Measurements from ENCODE around the gene THBS4.

The THBS4 gene

DNA sequence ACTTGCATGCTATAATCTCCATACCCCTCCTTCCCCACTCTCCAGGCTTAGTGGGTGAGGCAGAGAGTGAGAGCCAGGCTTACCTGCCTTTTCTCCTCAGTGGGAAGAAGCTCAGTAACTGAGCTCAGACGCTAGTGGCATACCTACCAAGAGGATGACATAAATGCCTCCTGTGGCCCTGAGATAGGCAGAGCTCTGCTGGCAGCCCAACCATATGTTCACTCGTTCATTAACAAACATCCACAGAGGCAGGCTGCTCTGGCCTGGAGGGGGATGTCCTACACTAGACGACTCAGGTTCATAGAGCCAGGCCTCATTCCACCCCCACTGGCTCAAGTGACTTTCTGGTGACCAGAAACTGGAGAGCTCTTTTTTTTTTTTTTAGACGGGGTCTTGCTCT is 81.3 kb downstream of the THBS4 start:
- no peak for DNase-seq (ENCODE audit: low spot score)

DNA sequence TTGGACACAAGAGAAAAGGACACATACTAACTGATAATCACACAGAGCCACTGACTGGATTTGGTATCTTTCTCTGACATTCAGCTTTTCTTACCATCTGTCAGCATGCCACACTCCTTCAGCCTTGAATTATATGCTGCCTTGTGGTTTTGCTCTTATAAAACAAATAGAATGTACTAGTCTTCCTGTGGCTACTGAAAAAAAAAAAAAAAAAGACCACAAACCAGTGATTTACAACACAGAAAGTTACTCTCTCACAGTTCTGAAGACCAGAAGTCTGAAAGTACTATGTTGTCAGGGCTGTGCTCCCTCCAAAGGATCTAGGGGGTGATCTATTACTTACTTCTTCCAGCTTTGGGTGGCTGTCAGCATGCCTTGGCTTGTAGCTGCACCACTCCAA is 82.3 kb downstream of the THBS4 start:
- DNase-seq (ENCODE audit: low spot score): no peak

DNA sequence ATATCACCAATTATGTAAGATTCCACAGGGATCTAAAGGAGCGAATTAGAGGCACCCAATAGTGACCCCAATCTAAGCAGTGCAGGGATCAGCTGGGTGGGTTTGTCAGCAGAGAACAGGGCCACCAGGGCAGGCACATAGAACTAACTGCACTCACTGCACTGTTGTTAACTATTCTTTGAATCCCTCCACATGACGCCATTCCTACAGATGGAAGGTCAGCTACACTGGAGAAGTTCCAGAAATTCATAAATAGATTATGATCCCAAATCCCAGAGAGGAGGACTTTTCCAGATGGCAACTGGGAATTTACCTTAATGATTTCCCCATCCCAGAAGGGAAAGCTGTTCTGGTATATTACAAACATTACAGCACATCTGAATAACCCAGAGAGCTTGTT is 84.2 kb downstream of the THBS4 start:
- DNase-seq (ENCODE audit: low spot score): no peak

DNA sequence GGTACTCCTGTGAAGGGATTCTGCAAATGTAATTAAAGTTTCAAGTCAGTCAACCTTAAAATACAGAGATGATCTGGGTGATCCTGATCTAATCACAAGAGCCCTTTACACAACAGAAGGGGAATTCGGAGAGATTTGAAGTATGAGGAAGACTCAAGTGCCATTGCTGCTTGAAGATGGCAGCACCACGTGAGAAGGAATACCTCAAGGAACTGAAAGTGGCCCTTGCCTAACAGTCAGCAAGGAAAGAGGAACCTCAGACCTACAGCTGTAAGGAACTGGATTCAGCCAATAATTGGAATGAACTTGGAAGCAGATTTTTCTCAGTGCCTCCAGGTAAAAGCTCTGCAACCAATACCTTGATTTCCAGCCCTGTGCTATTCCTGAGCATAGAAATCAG is 87.4 kb downstream of the THBS4 start:
- DNase-seq (ENCODE audit: low spot score): no peak

DNA sequence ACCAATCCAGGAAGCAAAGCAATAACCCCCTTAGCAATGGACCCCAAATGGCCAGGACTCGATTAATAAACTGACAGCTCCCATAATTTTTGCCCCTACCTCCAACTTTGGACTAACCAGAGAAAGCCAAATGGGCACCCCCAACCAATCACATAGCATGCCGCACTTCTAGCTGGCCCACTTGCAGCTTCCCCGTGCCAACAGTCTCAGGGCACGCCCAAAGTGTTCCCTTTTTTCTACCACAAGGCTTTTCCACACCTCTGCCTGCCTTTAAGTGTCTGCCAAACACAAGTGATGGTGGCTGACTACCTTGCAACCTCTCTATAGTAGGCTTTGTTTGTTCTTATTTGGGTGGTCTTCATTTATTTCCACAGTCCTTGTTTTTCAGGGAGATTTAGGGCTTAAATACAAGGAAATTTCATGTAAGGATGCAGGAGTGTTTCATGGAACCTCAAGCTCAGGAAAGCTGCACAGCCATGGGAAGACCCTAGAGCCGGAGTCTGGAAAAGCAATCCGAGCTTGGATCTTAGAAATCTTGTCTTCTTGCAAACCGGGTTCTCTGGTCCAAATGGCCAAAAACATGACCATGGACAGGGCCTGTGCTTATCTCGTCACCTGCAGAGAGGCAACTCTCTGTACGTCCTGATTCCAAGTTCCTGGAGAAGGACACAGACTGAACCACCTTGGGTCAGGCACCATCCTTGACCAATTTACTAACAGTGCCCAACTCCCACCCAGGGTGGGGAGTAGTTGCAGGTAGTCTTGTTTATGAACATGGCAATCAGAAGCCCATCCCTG is 89.2 kb downstream of the THBS4 start:
- DNase-seq (ENCODE audit: low spot score): no peak

DNA sequence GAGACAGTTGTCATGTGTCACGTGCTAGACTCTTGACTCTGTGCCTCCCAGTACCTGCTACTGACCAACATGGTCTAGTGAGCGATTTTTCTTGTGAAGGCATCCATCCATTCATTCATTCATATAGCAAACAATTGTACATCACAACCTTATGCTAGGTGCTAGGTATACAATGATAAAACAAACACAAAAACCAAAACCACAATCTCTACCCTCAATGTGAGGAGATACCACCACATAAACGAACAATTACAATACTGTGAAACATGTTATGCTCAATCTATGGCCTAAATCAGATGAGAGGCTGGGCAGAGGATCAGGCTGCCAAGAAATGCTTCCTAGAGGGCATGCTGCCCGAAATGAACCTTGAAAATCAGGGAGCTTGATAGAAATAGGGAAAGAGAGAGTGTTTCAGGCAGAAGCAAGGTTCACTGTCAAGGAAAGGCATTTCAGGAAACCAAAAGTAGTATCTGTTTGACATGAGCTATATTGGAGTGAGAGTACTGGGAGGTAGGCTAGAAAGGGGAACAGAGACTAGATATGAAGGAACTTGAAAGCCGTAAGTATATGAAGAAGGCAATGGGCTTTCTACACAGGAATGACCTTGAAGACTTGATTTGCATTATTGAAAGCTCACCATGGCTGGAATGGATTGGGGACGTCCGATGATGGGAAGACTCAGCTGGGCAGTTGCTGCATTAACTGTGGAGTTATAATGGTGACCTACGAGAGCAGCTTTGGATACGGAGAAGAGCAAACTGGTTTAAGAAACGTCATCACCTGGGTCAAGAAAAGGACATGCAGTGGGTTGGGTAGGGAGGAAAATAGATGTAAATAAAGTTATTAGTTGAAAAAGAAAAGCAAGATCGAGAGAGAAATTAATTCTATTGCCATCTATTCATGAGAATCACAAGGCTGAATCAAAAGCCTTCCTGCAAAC is 90.1 kb downstream of the THBS4 start:
- DNase-seq (ENCODE audit: low spot score): no peak

DNA sequence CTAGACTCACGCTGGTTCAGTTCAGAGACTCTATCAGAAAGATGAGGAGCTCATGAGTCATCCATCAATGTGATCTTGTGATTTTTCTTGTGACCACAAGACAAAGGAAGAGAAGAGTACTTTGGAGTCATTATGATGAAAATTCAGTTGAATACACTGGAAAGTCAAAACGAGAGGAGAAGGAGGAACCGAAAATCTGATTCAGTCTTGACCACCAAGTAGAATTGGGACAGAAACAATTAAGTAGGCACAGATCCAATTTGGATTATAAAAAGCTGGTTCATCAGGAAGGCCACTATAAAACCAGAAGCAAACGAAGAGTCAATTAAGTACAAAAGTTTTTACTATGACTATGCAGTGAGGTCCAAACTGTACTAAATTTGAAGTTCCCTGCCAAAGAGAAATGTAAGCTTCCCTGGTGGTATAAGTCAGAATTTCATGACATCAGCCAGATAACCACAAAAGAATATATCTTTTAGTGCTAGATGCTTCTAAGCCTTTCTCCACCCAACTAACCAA is 90.9 kb downstream of the THBS4 start:
- no peak for DNase-seq (ENCODE audit: low spot score)

DNA sequence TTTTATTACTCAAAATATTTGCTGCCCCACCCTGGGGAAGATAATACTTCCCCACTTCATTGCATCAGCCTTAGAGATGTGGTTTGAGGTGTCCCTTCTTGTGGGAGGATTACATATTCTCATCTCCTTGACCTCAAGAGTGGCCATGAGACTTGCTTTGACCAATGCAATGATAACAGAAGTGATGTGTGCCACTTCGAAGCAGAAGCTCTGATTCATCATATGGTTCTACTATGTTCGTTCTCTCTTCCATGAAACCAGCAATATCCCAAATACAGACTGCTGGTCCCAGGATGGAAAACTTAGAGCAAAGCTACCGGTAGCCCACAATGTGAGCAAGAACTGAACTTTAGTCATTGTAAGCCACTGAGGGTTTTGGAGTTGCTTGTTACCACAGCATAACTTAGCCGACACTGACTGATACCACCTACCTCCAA is 92.0 kb downstream of the THBS4 start:
- no peak for DNase-seq (ENCODE audit: low spot score)

DNA sequence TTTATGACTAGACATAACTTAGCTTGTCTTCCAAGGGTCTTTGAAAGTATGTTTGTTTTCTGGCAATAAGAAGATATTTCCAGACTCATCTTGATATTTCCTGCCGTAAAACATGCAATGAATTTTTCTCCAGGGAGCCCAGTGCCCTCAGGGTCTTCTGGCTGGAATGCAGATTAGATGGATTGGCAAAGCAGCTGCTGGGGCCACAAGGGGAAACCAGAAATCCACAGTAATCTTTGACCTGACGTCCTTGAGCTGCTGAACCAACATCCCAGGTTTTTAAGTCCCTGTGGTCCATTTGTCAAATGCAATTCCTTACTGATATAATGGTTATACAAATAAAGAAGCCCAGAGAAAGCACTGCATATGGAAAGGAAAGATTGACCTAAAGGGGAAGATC is 93.0 kb downstream of the THBS4 start:
- DNase-seq (ENCODE audit: low spot score): no peak

DNA sequence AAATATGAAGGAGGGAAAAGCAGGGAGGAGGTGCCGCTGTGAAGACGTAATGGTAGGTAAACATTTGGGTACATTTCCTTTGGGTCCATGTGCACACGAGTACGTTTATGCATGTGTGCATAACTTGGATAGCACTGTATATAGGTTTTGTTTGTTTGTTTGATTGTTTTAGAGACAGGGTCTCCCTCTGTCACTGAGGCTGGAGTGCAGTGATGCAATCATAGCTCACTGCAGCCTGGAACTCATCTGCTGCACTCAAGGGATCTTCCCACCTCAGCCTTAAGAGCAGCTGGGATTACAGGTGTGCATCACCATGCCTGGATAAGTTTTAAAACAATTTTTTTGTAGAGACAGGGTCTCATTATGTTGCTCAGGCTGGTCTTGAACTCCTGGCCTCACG is 94.0 kb downstream of the THBS4 start:
- DNase-seq (ENCODE audit: low spot score): no peak

Small RNA genes within 50 kb of the gene (small RNA-seq; reads per million reads assigned to genes)
- gene TRMT112P2: 0 reads per million in 2 experiments

Measured in SK-N-DZ (cell line).